Heart left ventricle (tissue), 16 donors: ENCODE measurements around the gene TECPR1. TPM values are rescaled to one million over a fixed set of nuclear protein-coding genes. Genes with fewer than 3 reads are reported as not detected.

Source experiments
- ATAC-seq, 4 donors: fragments of 200-7000 bp; cut with Tn5 transposase; one replicate each; pipeline ENCODE4 v1.9.1; 2020 to 2022; ENCODE audit warnings: moderate library complexity in 4 of 4, mild to moderate bottlenecking in 3 of 4, moderate number of reproducible peaks in 1 of 4
- DNase-seq, 5 donors: peaks; one replicate each; pipeline ENCODE4 v3.0.0-alpha.2; 2020
- H3K27ac ChIP-seq, 12 donors: fragments of 200-600 bp; sonication (generic) in 4 of 12; one replicate each; pipeline versions ENCODE4 v1.5.0 to v1.8.0; 2016 to 2022; ENCODE audit warnings: mild to moderate bottlenecking in 2 of 12
- H3K27me3 ChIP-seq, 9 donors: fragments of 200-600 bp; sonication (generic) in 2 of 9; one replicate each; pipeline versions ENCODE4 v1.5.1 to v1.8.0; 2016 to 2022; ENCODE audit warnings: mild to moderate bottlenecking in 3 of 9
- H3K36me3 ChIP-seq, 9 donors: fragments of 200-600 bp; sonication (generic) in 2 of 9; one replicate each; pipeline versions ENCODE4 v1.5.0 to v1.8.0; 2018 to 2022; ENCODE audit warnings: mild to moderate bottlenecking in 2 of 9
- H3K4me1 ChIP-seq, 12 donors: fragments of 200-600 bp; sonication (generic) in 4 of 12; one replicate each; pipeline versions ENCODE4 v1.5.0 to v1.8.0; 2016 to 2022; ENCODE audit warnings: mild to moderate bottlenecking in 3 of 12
- H3K4me3 ChIP-seq, 12 donors: fragments of 200-600 bp; sonication (generic) in 4 of 12; one replicate each; pipeline versions ENCODE4 v1.5.0 to v1.8.0; 2017 to 2022; ENCODE audit warnings: mild to moderate bottlenecking in 9 of 12, moderate library complexity in 4 of 12
- H3K9me3 ChIP-seq, 12 donors: fragments of 200-600 bp; sonication (generic) in 4 of 12; one replicate each; pipeline versions ENCODE4 v1.5.0 to v1.8.0; 2016 to 2022; ENCODE audit warnings: mild to moderate bottlenecking in 1 of 12
- POLR2A ChIP-seq, 2 donors: fragments of 450-650 bp; IDR thresholded peaks; one replicate each; pipeline ENCODE4 v1.6.1; 2017; ENCODE audit warnings: antibody characterized with exemption in 2 of 2, mild to moderate bottlenecking in 2 of 2, moderate library complexity in 2 of 2
- WGBS, 4 donors: extraction: QIAGEN DNeasy Blood & Tissue Kit in 2 of 4; methylation state at CpG; one replicate each; pipeline versions ENCODE4 v1.1.5 to v1.1.7; 2013 to 2018; 5-methylcytosine and 5-hydroxymethylcytosine counted together
- intact Hi-C, 10 donors: fragments of 100-400 bp; cut with DNase I; formaldehyde crosslinking; loops; one replicate each; pipeline versions ENCODE4 v1.11.1 to v1.14.2; 2022
- polyA plus RNA-seq, 2 donors: library from polyadenylated mRNA; stranded (reverse); fragments of 200-250 nt; gene quantifications; one replicate each; pipeline ENCODE4 v1.2.3, GENCODE V29; 2013
- total RNA-seq, 9 donors: library from RNA; depleted of rRNA in 2 of 9; stranded (reverse); fragments of >200 nt in 2 of 9; fragmentation: NEBNext Ultra II Directional in 3 of 9; extraction: Animal tissue kit (Norgen Biotek cat#: 25700) in 3 of 9; gene quantifications; one replicate each; pipeline versions ENCODE4 v1.1.0 to v1.2.4, GENCODE V29; 2016 to 2023
- TF ChIP-seq, protein P1 (sequence below), 12 donors: fragments of 200-600 bp; sonication (generic) in 4 of 12; IDR thresholded peaks; one replicate each; pipeline versions ENCODE4 v1.5.0 to v1.8.0; 2018 to 2022; ENCODE audit warnings: antibody characterized with exemption in 12 of 12, mild to moderate bottlenecking in 5 of 12
- donor health status: ischemic (EF 13 %, LVEDD 7.1; RV severe dilation, severe dysfunction).
- donor health status: healthy with polysubstance abuse.
- donor health status: DM: no; HTN: yes; CAD: no.
- donor health status: DM: no; HTN: no; CAD: no.
- donor health status: ischemic (EF 25% LVEDD 6.9; RV normal size, moderate dysfunction).
- donor health status: ischemic (EF 25% LVEDD 5.7; RV mildly dilated, moderate dysfunction).
- donor health status: healthy.
- donor health status: DM: yes; HTN: yes; CAD: no.
- donor health status: ischemic (EF 35%, LVEDD 5.7; RV mildly dilated, moderate dysfunction).
- donor health status: nonischemic (EF 11% LVEDD 7.7; RV severe dilation, severe dysfunction).
- donor health status: DM: yes; HTN: yes; CAD: no.
- donor health status: PGD.
- donor health status: ischemic (EF 29% LVEDD 5.4; RV normal size, mild dysfunction).
- donor health status: nonischemic (EF 23%, LVEDD 6.1; RV moderate dilation, normal function).

The TECPR1 gene
- total and polyA plus RNA-seq, 11 donors = 10.9 to 33.0 (median 22.7) TPM

GRCh38 chr7:98202367-98203195 lies 49.5 kb downstream of the TECPR1 start:
- WGBS, 4 donors = 74 to 87% (median 83%) methylated on average over 14 to 15 of the region's 15 CpGs
- Histone ChIP-seq H3K4me3 (no peak overlapping the region), H3K4me1 (peaks cover 0 to 14% (median 0%) of the 10 kb centered on the region in 12 donors), H3K9me3 (peaks cover 0 to 20% (median 0%) of the 10 kb centered on the region in 12 donors), H3K27me3 (no peaks in the 10 kb centered on the region), H3K27ac (no peak overlapping the region), H3K36me3 (peaks cover 0 to 63% (median 43%) of the 10 kb centered on the region in 9 donors)
- no peak for ATAC-seq
- no peak for TF ChIP-seq POLR2A (IDR thresholded peaks at IDR 0.05)
- TF ChIP-seq, protein P1, sequence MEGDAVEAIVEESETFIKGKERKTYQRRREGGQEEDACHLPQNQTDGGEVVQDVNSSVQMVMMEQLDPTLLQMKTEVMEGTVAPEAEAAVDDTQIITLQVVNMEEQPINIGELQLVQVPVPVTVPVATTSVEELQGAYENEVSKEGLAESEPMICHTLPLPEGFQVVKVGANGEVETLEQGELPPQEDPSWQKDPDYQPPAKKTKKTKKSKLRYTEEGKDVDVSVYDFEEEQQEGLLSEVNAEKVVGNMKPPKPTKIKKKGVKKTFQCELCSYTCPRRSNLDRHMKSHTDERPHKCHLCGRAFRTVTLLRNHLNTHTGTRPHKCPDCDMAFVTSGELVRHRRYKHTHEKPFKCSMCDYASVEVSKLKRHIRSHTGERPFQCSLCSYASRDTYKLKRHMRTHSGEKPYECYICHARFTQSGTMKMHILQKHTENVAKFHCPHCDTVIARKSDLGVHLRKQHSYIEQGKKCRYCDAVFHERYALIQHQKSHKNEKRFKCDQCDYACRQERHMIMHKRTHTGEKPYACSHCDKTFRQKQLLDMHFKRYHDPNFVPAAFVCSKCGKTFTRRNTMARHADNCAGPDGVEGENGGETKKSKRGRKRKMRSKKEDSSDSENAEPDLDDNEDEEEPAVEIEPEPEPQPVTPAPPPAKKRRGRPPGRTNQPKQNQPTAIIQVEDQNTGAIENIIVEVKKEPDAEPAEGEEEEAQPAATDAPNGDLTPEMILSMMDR (IDR thresholded peaks at IDR 0.05) = no peak
- intact Hi-C loops = no loop called here
- peak in 1 of 5 donors; percentile 42 for DNase-seq

- ATAC-seq (no peak), DNase-seq (no peak)
- intact Hi-C loops = no loop called here
- Histone ChIP-seq H3K27me3 (no peaks in the 10 kb centered on the region), H3K4me1 (peaks cover 0 to 14% (median 0%) of the 10 kb centered on the region in 12 donors), H3K9me3 (peaks cover 0 to 21% (median 0%) of the 10 kb centered on the region in 12 donors), H3K27ac (no peak overlapping the region), H3K4me3 (no peak overlapping the region), H3K36me3 (peaks cover 0 to 60% (median 31%) of the 10 kb centered on the region in 9 donors)
- no peak for TF ChIP-seq POLR2A (IDR thresholded peaks at IDR 0.05)
- WGBS, 4 donors = 84 to 94% (median 91%) methylated on average over 6 of the region's 6 CpGs
Observed at GRCh38 chr7:98200364-98200763, 51.7 kb downstream of the TECPR1 start.

GRCh38 chr7:98199131-98199530 lies 52.9 kb downstream of the TECPR1 start:
- H3K27me3 ChIP-seq = no peaks in the 10 kb centered on the region
- intact Hi-C loops = no loop called here
- H3K36me3 ChIP-seq = peaks cover 0 to 60% (median 31%) of the 10 kb centered on the region in 9 donors
- H3K27ac ChIP-seq = no peak overlapping the region
- 90 to 96% (median 95%) methylated on average over 5 of the region's 5 CpGs for WGBS, 4 donors
- H3K4me1 ChIP-seq = peaks cover 0 to 14% (median 0%) of the 10 kb centered on the region in 12 donors
- H3K4me3 ChIP-seq = no peak overlapping the region
- H3K9me3 ChIP-seq = peaks cover 0 to 21% (median 0%) of the 10 kb centered on the region in 12 donors
- DNase-seq = no peak
- TF ChIP-seq, protein P1 (IDR thresholded peaks at IDR 0.05) = no peak
- no peak for TF ChIP-seq POLR2A (IDR thresholded peaks at IDR 0.05)
- ATAC-seq = no peak

DNA sequence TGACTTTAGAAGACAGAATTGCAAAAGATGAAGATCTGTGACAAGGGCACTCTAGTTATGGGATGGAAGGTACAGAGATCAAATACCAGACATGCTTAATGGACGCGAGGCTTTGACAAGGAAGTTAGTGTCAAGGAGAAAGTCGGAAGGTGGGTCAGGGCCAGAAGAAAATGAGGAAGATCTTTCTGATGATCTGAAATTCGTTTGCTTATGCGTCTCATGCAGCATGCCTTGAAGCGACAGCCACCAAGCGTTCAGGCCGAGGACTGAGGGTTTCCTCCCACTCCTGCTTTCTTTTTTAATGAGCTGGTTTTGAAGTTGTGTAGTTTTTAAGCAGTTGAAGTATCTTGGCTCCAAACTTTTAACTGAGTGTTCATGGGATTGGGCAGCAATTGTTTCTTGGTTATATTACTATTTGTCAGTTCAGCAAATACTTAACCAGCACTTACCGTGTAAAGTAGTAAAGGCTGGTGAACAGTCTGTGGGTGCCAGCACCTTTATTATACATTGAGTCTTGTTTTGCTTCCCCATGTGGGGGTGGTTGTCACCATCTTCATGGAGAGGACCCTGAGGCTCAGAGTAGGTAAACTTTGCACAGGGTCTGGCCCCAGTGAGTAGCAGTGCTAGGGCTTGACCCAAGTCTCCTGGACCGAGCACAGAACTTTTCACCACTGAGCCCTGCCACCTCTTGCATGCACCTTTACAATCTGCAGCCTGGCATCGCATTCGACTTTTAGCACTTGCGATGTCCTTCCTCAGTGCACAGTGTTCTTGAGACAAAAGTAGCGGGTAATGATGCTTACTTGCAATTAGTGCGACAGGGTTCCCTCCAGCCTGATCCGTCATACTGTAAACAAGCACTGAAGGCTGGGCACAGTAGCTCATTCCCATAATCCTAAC lies 55.1 kb downstream of the TECPR1 start:
- TF ChIP-seq POLR2A (IDR thresholded peaks at IDR 0.05) = no peak
- TF ChIP-seq, protein P1 (IDR thresholded peaks at IDR 0.05) = no peak
- intact Hi-C loops = no loop called here
- H3K9me3 ChIP-seq = peaks cover 0 to 21% (median 0%) of the 10 kb centered on the region in 12 donors
- H3K27ac ChIP-seq = no peak overlapping the region
- H3K27me3 ChIP-seq = no peaks in the 10 kb centered on the region
- no peak overlapping the region for H3K4me3 ChIP-seq
- H3K4me1 ChIP-seq = peaks cover 0 to 1% (median 0%) of the 10 kb centered on the region in 12 donors
- WGBS, 4 donors = 87 to 96% (median 92%) methylated on average over 16 of the region's 16 CpGs
- H3K36me3 ChIP-seq = peaks cover 0 to 64% (median 45%) of the 10 kb centered on the region in 9 donors
- ATAC-seq = no peak
- no peak for DNase-seq
